ENCODE results near the gene ADI1.
"Not testable (repeated sequence)": the region's sequence is repeated elsewhere in the genome, so short reads cannot be mapped to it uniquely, and the experiment has no call there.

The ADI1 gene

GRCh38 chr2:3494984-3495666 is 24.2 kb downstream of the ADI1 start:
- DNase-seq = no peak

GRCh38 chr2:3493615-3494007 is 25.7 kb downstream of the ADI1 start:
- DNase-seq = peak; percentile 67

- peak; percentile 63 for DNase-seq
Observed at GRCh38 chr2:3492951-3493614, 26.2 kb downstream of the ADI1 start.

- not testable (repeated sequence) for DNase-seq
Observed at GRCh38 chr2:3492475-3492787, 26.9 kb downstream of the ADI1 start.

- DNase-seq = no peak
Observed at GRCh38 chr2:3491716-3492474, 27.4 kb downstream of the ADI1 start.

GRCh38 chr2:3491306-3491705 is 28.0 kb downstream of the ADI1 start:
- no peak for DNase-seq

- DNase-seq = no peak
Observed at GRCh38 chr2:3490191-3491170, 28.9 kb downstream of the ADI1 start.

- DNase-seq = no peak
Observed at GRCh38 chr2:3489764-3490115, 29.6 kb downstream of the ADI1 start.

- peak; percentile 60 for DNase-seq
Observed at GRCh38 chr2:3488855-3489763, 30.2 kb downstream of the ADI1 start.

- no peak for DNase-seq
Observed at GRCh38 chr2:3488061-3488531, 31.2 kb downstream of the ADI1 start.

- no peak for DNase-seq
Observed at GRCh38 chr2:3487432-3487831, 31.9 kb downstream of the ADI1 start.

GRCh38 chr2:3487028-3487425 is 32.3 kb downstream of the ADI1 start:
- DNase-seq = no peak

- no peak for DNase-seq
Observed at GRCh38 chr2:3486047-3487027, 33.0 kb downstream of the ADI1 start.

GRCh38 chr2:3485166-3485565 is 34.2 kb downstream of the ADI1 start:
- DNase-seq = no peak

GRCh38 chr2:3483986-3484960 is 35.1 kb downstream of the ADI1 start:
- DNase-seq = no peak

GRCh38 chr2:3483227-3483985 is 35.9 kb downstream of the ADI1 start:
- DNase-seq = peak; percentile 50

GRCh38 chr2:3482363-3482821 is 36.9 kb downstream of the ADI1 start:
- DNase-seq = no peak

Data from right kidney (tissue), 1 donor.